SH-SY5Y (cell line): ENCODE data around the gene FGL2.

Source experiments
- GATA2 ChIP-seq: IDR thresholded peaks from 2 replicates; pipeline ENCODE4 v1.6.1; 2011; ENCODE audit warnings: mild to moderate bottlenecking, low read depth, low read length
- GATA3 ChIP-seq: IDR thresholded peaks from 2 replicates; pipeline ENCODE4 v1.6.1; 2011; ENCODE audit warnings: low read depth, mild to moderate bottlenecking, low read length, moderate library complexity

DNA sequence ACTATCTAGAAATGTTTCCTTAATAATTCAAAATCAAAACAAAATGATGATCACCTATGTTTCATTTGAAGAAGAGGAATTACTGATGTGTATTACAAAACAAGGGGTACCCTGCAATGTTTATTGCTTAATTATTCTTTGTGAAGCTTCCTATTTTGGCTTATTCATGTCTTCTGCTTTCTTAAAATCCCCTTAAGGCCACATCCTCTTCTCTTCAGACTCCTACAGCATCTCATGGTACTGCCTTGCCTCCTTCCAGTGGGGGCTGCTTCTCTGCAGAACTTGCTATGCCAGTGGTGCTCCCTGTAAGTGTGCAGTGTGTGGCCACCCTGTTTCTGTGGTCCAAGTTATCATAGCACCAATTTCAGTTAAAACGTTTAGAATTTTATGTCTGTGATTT lies 42.2 kb downstream of the FGL2 start:
- no peak for TF ChIP-seq GATA3
- no peak for TF ChIP-seq GATA2
